HFFc6 (cell line): Measurements from ENCODE around the gene WNT9A. TPM values are rescaled to one million over a fixed set of nuclear protein-coding genes. Genes with fewer than 3 reads are reported as not detected.
"Not testable (repeated sequence)": the region's sequence is repeated elsewhere in the genome, so short reads cannot be mapped to it uniquely, and the experiment has no call there.

ENCODE experiments used
- DNase-seq: peaks from one replicate; pipeline ENCODE4 v3.0.0-alpha.2; 2018
- H3K27ac Mint-ChIP-seq: 2 replicates; pipeline ENCODE4 v1.8.0; 2020; ENCODE audit warnings: mild to moderate bottlenecking, mixed read lengths
- H3K27me3 Mint-ChIP-seq: 2 replicates; pipeline ENCODE4 v1.8.0; 2021; ENCODE audit warnings: mild to moderate bottlenecking, moderate library complexity, mixed read lengths; ENCODE audit not compliant: insufficient read depth
- H3K36me3 Mint-ChIP-seq: 2 replicates; pipeline ENCODE4 v1.8.0; 2021; ENCODE audit warnings: low read depth, mixed read lengths
- H3K4me1 Mint-ChIP-seq: 2 replicates; pipeline ENCODE4 v1.8.0; 2020; ENCODE audit warnings: low read depth, mixed read lengths
- H3K4me3 Mint-ChIP-seq: 2 replicates; pipeline ENCODE4 v1.8.0; 2020; ENCODE audit warnings: mild to moderate bottlenecking, moderate library complexity, mixed read lengths
- H3K9me3 Mint-ChIP-seq: 2 replicates; pipeline ENCODE4 v1.8.0; 2020; ENCODE audit warnings: mild to moderate bottlenecking, mixed read lengths
- total RNA-seq, 6 experiments: library from RNA; stranded (reverse); fragmentation: NEBNext Ultra II Directional; extraction: Animal tissue kit (Norgen Biotek cat#: 25700); gene quantifications; 2 replicates in 1 of 6; 3 replicates in 5 of 6; pipeline ENCODE4 v1.2.3, GENCODE V29; 2021
- TF ChIP-seq, protein P1 (sequence below): fragments of 200-600 bp; sonication (generic); IDR thresholded peaks from 2 replicates; pipeline ENCODE4 v1.5.0; 2021; ENCODE audit warnings: antibody characterized with exemption, mild to moderate bottlenecking

Gene WNT9A
- total RNA-seq, 6 experiments from 2014 or later: 0.17 to 0.67 (median 0.57) TPM

- H3K27ac Mint-ChIP-seq: no peak overlapping the region
- H3K4me1 Mint-ChIP-seq: no peaks in the 10 kb centered on the region
- TF ChIP-seq, protein P1, sequence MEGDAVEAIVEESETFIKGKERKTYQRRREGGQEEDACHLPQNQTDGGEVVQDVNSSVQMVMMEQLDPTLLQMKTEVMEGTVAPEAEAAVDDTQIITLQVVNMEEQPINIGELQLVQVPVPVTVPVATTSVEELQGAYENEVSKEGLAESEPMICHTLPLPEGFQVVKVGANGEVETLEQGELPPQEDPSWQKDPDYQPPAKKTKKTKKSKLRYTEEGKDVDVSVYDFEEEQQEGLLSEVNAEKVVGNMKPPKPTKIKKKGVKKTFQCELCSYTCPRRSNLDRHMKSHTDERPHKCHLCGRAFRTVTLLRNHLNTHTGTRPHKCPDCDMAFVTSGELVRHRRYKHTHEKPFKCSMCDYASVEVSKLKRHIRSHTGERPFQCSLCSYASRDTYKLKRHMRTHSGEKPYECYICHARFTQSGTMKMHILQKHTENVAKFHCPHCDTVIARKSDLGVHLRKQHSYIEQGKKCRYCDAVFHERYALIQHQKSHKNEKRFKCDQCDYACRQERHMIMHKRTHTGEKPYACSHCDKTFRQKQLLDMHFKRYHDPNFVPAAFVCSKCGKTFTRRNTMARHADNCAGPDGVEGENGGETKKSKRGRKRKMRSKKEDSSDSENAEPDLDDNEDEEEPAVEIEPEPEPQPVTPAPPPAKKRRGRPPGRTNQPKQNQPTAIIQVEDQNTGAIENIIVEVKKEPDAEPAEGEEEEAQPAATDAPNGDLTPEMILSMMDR: no peak
- H3K36me3 Mint-ChIP-seq: no peaks in the 10 kb centered on the region
- DNase-seq: no peak
- H3K27me3 Mint-ChIP-seq: peaks cover 4% of the 10 kb centered on the region
- H3K4me3 Mint-ChIP-seq: no peak overlapping the region
- H3K9me3 Mint-ChIP-seq: no peaks in the 10 kb centered on the region
Observed at GRCh38 chr1:227910511-227911153, 37.1 kb downstream of the WNT9A start.

DNA sequence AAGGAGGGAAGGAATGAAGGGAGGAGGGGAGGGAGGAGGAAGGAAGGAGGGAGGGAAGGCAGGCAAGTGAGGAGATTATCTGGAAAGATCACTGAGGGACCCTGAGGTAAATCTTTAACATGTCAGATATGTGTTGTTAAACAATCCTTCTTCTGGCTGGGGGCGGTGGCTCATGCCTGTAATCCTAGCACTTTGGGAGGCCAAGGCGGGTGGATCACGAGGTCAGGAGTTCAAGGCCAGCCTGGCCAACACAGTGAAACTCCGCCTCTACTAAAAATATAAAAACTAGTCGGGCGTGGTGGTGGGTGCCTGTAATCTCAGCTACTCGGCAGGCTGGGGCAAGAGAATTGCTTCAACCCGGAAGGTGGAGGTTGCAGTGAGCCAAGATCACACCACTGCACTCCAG is 37.8 kb downstream of the WNT9A start:
- DNase-seq, H3K9me3 Mint-ChIP-seq, H3K27ac Mint-ChIP-seq, H3K36me3 Mint-ChIP-seq, H3K4me3 Mint-ChIP-seq, H3K27me3 Mint-ChIP-seq, H3K4me1 Mint-ChIP-seq: not testable (repeated sequence)

DNA sequence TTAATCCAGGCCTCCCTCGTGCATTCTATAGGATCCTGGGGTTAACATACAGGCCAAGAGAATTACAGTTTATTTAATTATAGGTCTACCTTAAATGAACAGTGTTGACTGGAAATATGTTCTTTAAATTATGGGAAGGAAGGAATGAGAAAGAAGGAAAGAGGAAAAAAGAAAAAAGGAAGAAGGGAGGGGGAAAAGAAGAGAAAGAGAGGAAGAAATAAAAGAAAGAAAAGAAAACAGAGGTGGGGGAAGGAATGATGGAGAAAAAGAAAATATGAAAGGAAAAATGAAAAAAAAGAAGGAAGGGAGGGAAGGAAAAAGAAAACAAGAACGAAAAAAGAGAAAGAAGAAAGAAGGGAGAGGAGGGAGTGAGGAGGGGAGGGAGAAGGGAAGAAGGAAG is 38.5 kb downstream of the WNT9A start:
- H3K4me1 Mint-ChIP-seq: no peaks in the 10 kb centered on the region
- H3K27me3 Mint-ChIP-seq: peaks cover 4% of the 10 kb centered on the region
- no peak overlapping the region for H3K4me3 Mint-ChIP-seq
- DNase-seq: no peak
- no peaks in the 10 kb centered on the region for H3K36me3 Mint-ChIP-seq
- H3K9me3 Mint-ChIP-seq: no peaks in the 10 kb centered on the region
- TF ChIP-seq, protein P1: no peak
- H3K27ac Mint-ChIP-seq: no peak overlapping the region

GRCh38 chr1:227908359-227908758 is 39.4 kb downstream of the WNT9A start:
- no peak for DNase-seq
- TF ChIP-seq, protein P1: no peak
- H3K36me3 Mint-ChIP-seq: no peaks in the 10 kb centered on the region
- H3K27ac Mint-ChIP-seq: no peak overlapping the region
- H3K27me3 Mint-ChIP-seq: peaks cover 4% of the 10 kb centered on the region
- H3K4me1 Mint-ChIP-seq: no peaks in the 10 kb centered on the region
- no peaks in the 10 kb centered on the region for H3K9me3 Mint-ChIP-seq
- H3K4me3 Mint-ChIP-seq: no peak overlapping the region

GRCh38 chr1:227907439-227908015 is 40.2 kb downstream of the WNT9A start:
- no peak overlapping the region for H3K27ac Mint-ChIP-seq
- H3K4me3 Mint-ChIP-seq: no peak overlapping the region
- DNase-seq: no peak
- H3K36me3 Mint-ChIP-seq: no peaks in the 10 kb centered on the region
- peaks cover 4% of the 10 kb centered on the region for H3K27me3 Mint-ChIP-seq
- TF ChIP-seq, protein P1: no peak
- H3K4me1 Mint-ChIP-seq: no peaks in the 10 kb centered on the region
- no peaks in the 10 kb centered on the region for H3K9me3 Mint-ChIP-seq

GRCh38 chr1:227906550-227907071 is 41.1 kb downstream of the WNT9A start:
- Mint-ChIP-seq H3K4me3 (no peak overlapping the region), H3K27ac (no peak overlapping the region), H3K9me3 (no peaks in the 10 kb centered on the region), H3K36me3 (no peaks in the 10 kb centered on the region), H3K27me3 (peaks cover 4% of the 10 kb centered on the region; the same call in 1 of the 2 replicates), H3K4me1 (no peaks in the 10 kb centered on the region)
- no peak for DNase-seq
- TF ChIP-seq, protein P1: no peak
